NB4 (cell line): ENCODE measurements around the gene SOHLH1.

Source experiments
- MAX ChIP-seq: IDR thresholded peaks from 2 replicates; pipeline ENCODE4 v1.6.1; 2011; ENCODE audit warnings: low read depth, low read length
- MYC ChIP-seq: IDR thresholded peaks from 2 replicates; pipeline ENCODE4 v1.6.1; 2011; ENCODE audit warnings: low read depth, low read length
- POLR2A ChIP-seq: IDR thresholded peaks from 2 replicates; pipeline ENCODE4 v1.6.1; 2011; ENCODE audit warnings: mild to moderate bottlenecking; ENCODE audit not compliant: insufficient read length; ENCODE audit errors: extremely low read depth
- TF ChIP-seq, protein P1 (sequence below): IDR thresholded peaks from one replicate; pipeline ENCODE4 v1.5.1; 2012; ENCODE audit warnings: low read depth, low read length

DNA sequence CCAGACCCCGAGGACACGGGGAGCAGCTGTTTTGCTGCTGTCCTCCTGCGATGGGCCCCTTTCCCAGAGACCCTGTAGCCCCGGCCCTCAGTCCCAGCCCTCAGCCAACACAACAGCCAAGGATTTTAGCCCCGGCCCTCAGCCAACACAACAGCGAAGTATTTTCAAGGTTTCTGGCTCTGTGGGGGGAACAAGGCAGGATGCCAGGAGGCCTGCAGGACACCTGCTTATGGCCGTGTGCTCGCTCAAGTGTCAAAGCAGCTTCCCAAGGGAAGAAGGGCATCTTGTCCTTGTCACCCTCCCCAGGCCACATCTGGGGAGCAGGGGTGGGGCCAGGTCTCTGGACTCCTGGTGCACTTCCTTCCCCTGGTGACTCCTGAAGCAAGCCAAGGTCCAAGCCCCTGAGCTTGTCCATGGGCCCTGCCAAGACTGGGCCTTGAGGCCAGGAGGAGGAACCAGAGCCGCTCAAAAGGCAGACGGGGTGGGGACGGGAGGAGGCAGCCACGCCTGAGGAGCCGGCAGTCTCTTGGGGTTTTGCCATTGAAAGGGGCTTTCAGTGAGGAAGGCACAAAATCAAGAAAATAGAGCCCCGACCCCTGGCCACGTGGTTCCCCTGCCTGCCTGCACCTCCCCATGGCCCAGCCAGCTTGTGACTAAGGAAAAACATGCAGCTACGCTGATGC is 13.5 kb upstream of the SOHLH1 start:
- TF ChIP-seq, protein P1, sequence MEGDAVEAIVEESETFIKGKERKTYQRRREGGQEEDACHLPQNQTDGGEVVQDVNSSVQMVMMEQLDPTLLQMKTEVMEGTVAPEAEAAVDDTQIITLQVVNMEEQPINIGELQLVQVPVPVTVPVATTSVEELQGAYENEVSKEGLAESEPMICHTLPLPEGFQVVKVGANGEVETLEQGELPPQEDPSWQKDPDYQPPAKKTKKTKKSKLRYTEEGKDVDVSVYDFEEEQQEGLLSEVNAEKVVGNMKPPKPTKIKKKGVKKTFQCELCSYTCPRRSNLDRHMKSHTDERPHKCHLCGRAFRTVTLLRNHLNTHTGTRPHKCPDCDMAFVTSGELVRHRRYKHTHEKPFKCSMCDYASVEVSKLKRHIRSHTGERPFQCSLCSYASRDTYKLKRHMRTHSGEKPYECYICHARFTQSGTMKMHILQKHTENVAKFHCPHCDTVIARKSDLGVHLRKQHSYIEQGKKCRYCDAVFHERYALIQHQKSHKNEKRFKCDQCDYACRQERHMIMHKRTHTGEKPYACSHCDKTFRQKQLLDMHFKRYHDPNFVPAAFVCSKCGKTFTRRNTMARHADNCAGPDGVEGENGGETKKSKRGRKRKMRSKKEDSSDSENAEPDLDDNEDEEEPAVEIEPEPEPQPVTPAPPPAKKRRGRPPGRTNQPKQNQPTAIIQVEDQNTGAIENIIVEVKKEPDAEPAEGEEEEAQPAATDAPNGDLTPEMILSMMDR = no peak
- TF ChIP-seq POLR2A (no peak), MYC (no peak), MAX (no peak)
